Measurements from ENCODE around the gene CSH2.

Gene CSH2

DNA sequence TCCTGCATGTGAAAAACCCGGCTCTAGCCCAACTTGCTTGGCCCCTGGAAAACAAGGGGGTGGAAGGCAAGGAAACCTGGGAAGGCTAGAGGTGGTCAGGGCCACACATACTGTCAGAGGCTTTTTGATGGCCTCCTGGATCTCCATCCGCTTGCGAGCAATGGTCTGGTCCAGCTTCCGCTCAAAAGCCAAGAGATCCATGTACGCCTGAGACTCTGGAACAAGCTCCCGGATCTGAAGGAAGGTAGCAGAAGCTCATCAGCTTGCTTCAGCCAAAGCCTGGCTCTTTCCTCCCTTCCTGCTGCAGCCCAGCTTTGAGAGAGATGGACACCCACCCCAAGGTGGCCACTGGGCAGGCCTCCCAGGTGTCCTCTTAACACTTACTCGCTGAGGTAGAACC lies 36.7 kb downstream of the CSH2 start:
- no peak overlapping the region for H3K4me3 ChIP-seq (ENCODE audit: low read depth, low read length)
- TF ChIP-seq, protein P1, sequence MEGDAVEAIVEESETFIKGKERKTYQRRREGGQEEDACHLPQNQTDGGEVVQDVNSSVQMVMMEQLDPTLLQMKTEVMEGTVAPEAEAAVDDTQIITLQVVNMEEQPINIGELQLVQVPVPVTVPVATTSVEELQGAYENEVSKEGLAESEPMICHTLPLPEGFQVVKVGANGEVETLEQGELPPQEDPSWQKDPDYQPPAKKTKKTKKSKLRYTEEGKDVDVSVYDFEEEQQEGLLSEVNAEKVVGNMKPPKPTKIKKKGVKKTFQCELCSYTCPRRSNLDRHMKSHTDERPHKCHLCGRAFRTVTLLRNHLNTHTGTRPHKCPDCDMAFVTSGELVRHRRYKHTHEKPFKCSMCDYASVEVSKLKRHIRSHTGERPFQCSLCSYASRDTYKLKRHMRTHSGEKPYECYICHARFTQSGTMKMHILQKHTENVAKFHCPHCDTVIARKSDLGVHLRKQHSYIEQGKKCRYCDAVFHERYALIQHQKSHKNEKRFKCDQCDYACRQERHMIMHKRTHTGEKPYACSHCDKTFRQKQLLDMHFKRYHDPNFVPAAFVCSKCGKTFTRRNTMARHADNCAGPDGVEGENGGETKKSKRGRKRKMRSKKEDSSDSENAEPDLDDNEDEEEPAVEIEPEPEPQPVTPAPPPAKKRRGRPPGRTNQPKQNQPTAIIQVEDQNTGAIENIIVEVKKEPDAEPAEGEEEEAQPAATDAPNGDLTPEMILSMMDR (IDR thresholded peaks at IDR 0.05; ENCODE audit: low read depth, low read length), result no peak
- in situ Hi-C loops (cut with HindIII; ENCODE audit: low sequenced_read_pairs), result no loop called here
- DNase-seq (ENCODE audit: low read depth, low spot score), result no peak

DNA sequence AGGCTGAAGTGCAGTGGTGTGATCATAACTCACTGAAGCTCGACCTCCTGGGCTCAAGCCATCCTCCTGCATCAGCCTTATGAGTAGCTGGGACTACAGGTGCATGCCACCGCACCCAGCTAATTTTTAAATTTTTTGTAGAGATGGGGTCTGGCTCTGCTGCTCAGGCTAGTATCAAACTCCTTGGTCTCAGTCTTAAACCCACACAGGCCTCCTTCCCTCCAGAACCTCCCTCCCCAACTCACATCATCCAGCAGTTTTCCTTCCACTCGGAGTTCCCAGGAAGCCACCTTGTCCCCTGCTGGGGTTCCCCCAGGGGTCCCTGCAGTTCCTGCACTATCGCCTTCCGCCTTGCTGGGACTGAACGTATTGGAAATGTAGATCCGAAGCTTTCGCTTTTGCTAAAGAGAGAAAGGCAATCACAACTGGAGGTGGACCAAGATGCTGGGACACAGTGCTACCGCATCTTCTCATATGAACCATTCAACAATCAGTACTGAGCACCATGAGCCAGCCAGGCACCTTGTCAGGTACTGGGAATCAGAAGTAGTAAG lies 38.2 kb downstream of the CSH2 start:
- no peak for DNase-seq (ENCODE audit: low read depth, low spot score)
- in situ Hi-C loops (cut with HindIII; ENCODE audit: low sequenced_read_pairs), result no loop called here
- H3K4me3 ChIP-seq (ENCODE audit: low read depth, low read length), result no peak overlapping the region
- TF ChIP-seq, protein P1 (IDR thresholded peaks at IDR 0.05; ENCODE audit: low read depth, low read length), result no peak

DNA sequence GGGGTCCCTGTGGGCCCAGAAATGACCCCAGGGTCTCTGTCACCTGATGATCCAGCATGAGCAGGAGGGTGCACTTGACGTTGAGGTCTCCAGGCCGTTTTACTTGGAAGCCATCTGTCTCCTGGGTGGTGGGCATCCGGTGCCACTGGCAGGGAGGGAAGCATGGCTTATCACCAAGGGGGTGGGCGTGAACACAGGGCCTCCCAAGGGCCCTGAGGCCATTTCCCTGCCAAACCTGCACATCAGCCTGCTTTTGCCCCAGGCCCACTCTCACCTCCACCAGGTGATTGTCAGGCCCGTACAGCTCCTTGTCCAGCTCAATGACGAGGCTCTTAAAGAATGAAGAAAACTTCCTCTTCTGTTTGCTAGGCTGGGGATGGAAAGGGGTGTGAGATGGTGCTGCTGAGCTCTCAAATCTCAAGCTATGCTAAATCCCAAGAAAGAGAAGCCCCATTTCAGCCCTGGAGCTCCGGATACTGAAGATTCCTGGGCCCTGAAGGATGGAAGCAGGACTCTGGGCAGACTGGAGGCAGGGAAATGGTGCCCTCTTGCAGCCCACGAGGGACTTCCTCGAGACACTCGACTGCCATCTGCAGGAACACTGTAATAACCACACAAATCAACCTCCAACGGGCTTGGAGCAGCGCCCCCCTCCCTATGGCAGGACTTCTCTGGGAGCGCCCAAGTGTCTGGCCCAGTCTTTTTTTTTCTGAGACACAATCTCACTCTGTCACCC lies 38.9 kb downstream of the CSH2 start:
- TF ChIP-seq, protein P1 (IDR thresholded peaks at IDR 0.05; ENCODE audit: low read depth, low read length), result peak; percentile 87
- in situ Hi-C loops (cut with HindIII; ENCODE audit: low sequenced_read_pairs), result no loop called here
- peak; percentile 85 for DNase-seq (ENCODE audit: low read depth, low spot score)
- no peak overlapping the region for H3K4me3 ChIP-seq (ENCODE audit: low read depth, low read length)

DNA sequence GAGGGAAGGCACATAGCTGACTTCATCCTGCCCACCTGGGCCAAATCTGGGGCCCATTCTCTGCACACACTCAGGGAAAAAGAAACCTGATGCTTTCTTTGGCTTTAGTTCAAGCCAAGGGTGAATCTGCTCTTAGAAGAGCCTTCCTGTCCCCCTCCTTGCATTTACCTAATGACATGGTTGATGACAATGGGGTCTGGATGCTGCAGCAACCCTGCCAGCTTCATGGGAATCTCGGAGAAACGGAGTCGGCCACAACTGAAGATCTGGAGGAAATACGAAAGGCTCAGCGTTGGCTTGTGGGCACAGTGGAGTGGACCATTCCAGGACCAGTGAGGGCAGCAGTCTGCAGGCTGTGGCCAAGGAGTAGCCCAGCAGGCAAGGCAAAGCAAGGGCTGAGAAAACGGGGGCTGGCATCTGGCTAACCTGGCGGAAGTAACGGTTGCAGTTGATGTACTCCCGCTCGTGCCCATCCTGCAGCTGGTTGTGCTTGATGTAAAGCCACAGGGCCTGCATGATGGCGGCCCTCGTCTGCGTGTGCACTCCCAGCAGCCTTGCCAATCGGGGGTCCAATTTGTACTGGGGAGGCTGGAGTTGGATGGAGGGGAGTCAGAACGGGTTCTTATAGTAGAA lies 39.6 kb downstream of the CSH2 start:
- no peak overlapping the region for H3K4me3 ChIP-seq (ENCODE audit: low read depth, low read length)
- TF ChIP-seq, protein P1 (IDR thresholded peaks at IDR 0.05; ENCODE audit: low read depth, low read length), result no peak
- DNase-seq (ENCODE audit: low read depth, low spot score), result no peak
- in situ Hi-C loops (cut with HindIII; ENCODE audit: low sequenced_read_pairs), result no loop called here

DNA sequence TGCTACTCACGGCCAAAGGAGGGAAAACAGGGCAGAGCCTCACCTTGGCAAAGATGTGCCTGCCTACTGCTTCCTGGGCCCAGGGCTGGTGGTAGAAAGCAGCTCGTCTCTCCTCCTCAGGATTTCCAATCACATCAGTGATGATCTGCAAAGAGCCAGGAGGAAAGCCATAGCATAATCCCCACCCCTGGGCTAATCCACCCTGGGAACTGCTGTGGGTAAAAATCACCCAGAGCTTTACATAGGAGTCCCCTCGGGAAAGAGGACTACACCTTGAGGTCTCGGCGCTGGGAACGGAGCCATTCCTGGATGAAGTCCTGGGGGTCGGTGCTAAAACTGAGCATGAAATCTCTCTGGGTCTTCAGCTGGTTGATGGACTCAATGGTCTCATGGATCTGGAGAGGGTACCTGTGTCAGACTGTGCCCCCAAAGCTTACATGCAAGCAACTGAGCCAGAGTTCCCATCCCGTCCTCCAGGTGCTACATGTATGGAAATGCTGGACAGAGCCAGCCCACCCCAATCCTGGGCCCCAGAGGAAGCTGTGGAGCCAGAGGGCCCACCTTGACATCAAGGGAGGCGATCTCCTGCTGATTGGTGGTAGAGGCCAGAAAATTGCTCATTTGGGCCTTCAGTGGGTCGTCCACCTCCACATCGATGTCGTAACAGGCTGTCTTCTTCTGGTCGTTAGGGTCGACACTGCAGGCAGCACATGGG lies 40.3 kb downstream of the CSH2 start:
- TF ChIP-seq, protein P1 (IDR thresholded peaks at IDR 0.05; ENCODE audit: low read depth, low read length), result no peak
- no peak for DNase-seq (ENCODE audit: low read depth, low spot score)
- in situ Hi-C loops (cut with HindIII; ENCODE audit: low sequenced_read_pairs), result no loop called here
- no peak overlapping the region for H3K4me3 ChIP-seq (ENCODE audit: low read depth, low read length)

DNA sequence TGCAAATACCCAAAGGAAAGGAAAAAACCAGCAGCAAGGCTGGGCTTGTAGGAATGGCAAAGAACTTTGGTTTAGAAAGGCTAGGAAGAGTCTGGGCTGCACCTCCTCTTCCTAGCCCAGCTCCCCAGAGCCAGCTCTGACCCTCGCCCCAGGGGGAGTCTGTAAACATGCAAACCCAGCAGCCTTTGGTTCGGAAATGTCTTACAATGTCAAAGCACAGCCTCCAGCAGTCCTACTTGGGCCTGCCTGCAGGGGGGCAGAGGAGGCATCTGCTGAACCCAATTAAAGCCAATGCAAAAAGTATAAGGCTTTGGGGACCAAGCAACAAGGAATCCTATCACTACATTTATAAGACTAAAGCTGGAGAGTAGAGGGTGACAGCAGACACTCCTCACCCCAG lies 41.0 kb downstream of the CSH2 start:
- in situ Hi-C loops (cut with HindIII; ENCODE audit: low sequenced_read_pairs), result no loop called here
- DNase-seq (ENCODE audit: low read depth, low spot score), result no peak
- TF ChIP-seq, protein P1 (IDR thresholded peaks at IDR 0.05; ENCODE audit: low read depth, low read length), result no peak
- H3K4me3 ChIP-seq (ENCODE audit: low read depth, low read length), result no peak overlapping the region
